ENCODE measurements around the gene SORCS2.

Gene SORCS2

DNA sequence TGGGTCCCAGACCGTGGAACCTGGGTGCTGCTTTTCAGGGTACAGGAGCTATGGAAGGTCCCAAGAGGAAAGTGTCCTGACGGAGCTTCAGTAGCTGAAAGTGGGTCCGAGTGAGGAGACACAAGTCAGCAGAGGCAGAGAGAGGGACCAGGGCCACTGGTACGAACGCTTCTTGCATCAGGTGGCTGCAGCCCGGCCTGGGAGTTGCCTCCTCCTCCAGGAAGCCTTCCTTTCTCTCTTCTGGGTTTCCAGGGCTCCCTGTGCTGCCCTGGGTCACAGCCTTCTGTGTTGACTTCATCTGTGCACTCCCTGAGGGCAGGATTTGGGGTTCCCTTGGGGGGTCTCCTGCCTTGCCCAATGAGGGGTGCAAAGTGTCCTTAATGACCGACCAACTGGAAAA, 94.5 kb downstream of the SORCS2 start:
- Histone ChIP-seq H3K36me3 (ENCODE audit: insufficient read depth, low read length) (no peaks in the 10 kb centered on the region), H3K4me1 (ENCODE audit: insufficient read depth, low read length) (no peaks in the 10 kb centered on the region), H3K9me3 (ENCODE audit: insufficient read depth, low read length, severe bottlenecking) (no peaks in the 10 kb centered on the region), H4K20me1 (ENCODE audit: insufficient read depth, low read length) (peaks cover 9% of the 10 kb centered on the region), H3K27me3 (ENCODE audit: insufficient read depth, low read length, poor library complexity) (no peaks in the 10 kb centered on the region), H2AFZ (ENCODE audit: low read depth, low read length) (no peak overlapping the region), H3K4me3 (ENCODE audit: low read depth in 1 of 2, low read length in 2 of 2) (no peak overlapping the region), H3K79me2 (ENCODE audit: insufficient read depth, low read length) (no peaks in the 10 kb centered on the region), H3K27ac (ENCODE audit: low read length) (no peak overlapping the region), H3K4me2 (ENCODE audit: insufficient read depth, low read length) (no peak overlapping the region), H3K9ac (ENCODE audit: low read depth, low read length) (no peak overlapping the region)
- no peak for DNase-seq
- ATAC-seq (ENCODE audit: insufficient read depth, low read depth): no peak
- TF ChIP-seq CTCF (IDR thresholded peaks at IDR 0.05; ENCODE audit: borderline replicate concordance, extremely low read depth, low read length, poor library complexity, severe bottlenecking) (no peak), EZH2 (IDR thresholded peaks at IDR 0.05; ENCODE audit: borderline replicate concordance, low read depth, low read length, severe bottlenecking) (no peak)

DNA sequence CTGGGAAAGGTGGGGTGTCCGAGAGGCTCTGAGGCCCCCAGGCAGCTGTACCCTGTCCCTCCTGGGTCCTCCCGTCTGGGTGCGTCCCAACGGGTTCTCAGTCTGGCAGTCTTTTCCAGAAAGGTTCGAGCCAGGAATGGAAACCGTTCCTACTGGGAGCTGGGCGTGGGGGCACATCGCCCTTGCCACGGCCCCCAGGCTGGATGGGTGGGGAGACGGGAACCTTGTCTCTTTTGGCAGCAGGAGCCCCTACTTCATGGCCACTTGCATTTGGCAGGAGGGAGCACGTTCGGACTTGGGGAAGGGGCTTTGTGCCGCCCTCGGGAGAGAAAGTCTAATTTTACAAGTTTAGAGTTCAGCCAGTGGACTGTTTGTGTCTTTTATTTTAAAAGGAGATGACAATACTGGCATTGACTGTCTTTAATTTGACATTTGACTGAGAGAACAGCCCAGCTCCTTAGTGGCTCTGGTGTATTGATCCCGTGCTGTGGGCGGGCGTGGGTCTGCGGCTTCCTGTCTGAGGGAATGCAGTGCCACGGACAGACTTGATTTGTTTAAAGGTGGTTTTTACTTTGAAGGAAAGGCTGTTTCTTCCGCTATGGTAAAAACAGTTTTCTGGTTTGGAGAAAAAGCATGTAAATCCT, 95.1 kb downstream of the SORCS2 start:
- Histone ChIP-seq H3K4me3 (ENCODE audit: low read depth in 1 of 2, low read length in 2 of 2) (no peak overlapping the region), H3K4me2 (ENCODE audit: insufficient read depth, low read length) (no peak overlapping the region), H3K9me3 (ENCODE audit: insufficient read depth, low read length, severe bottlenecking) (no peaks in the 10 kb centered on the region), H3K27me3 (ENCODE audit: insufficient read depth, low read length, poor library complexity) (no peaks in the 10 kb centered on the region), H3K4me1 (ENCODE audit: insufficient read depth, low read length) (no peaks in the 10 kb centered on the region), H3K79me2 (ENCODE audit: insufficient read depth, low read length) (no peaks in the 10 kb centered on the region), H4K20me1 (ENCODE audit: insufficient read depth, low read length) (peaks cover 9% of the 10 kb centered on the region), H2AFZ (ENCODE audit: low read depth, low read length) (no peak overlapping the region), H3K9ac (ENCODE audit: low read depth, low read length) (no peak overlapping the region), H3K27ac (ENCODE audit: low read length) (no peak overlapping the region), H3K36me3 (ENCODE audit: insufficient read depth, low read length) (no peaks in the 10 kb centered on the region)
- TF ChIP-seq EZH2 (IDR thresholded peaks at IDR 0.05; ENCODE audit: borderline replicate concordance, low read depth, low read length, severe bottlenecking) (no peak), CTCF (IDR thresholded peaks at IDR 0.05; ENCODE audit: borderline replicate concordance, extremely low read depth, low read length, poor library complexity, severe bottlenecking) (no peak)
- no peak for DNase-seq
- ATAC-seq (ENCODE audit: insufficient read depth, low read depth): no peak

- no peaks in the 10 kb centered on the region for H3K4me1 ChIP-seq (ENCODE audit: insufficient read depth, low read length)
- ATAC-seq (ENCODE audit: insufficient read depth, low read depth) (no peak), DNase-seq (no peak)
- H3K4me3 ChIP-seq (ENCODE audit: low read depth in 1 of 2, low read length in 2 of 2): no peak overlapping the region
- no peaks in the 10 kb centered on the region for H3K36me3 ChIP-seq (ENCODE audit: insufficient read depth, low read length)
- no peak overlapping the region for H3K4me2 ChIP-seq (ENCODE audit: insufficient read depth, low read length)
- no peak overlapping the region for H3K9ac ChIP-seq (ENCODE audit: low read depth, low read length)
- no peak overlapping the region for H2AFZ ChIP-seq (ENCODE audit: low read depth, low read length)
- no peak overlapping the region for H3K27ac ChIP-seq (ENCODE audit: low read length)
- TF ChIP-seq CTCF (IDR thresholded peaks at IDR 0.05; ENCODE audit: borderline replicate concordance, extremely low read depth, low read length, poor library complexity, severe bottlenecking) (no peak), EZH2 (IDR thresholded peaks at IDR 0.05; ENCODE audit: borderline replicate concordance, low read depth, low read length, severe bottlenecking) (no peak)
- no peaks in the 10 kb centered on the region for H3K27me3 ChIP-seq (ENCODE audit: insufficient read depth, low read length, poor library complexity)
- no peaks in the 10 kb centered on the region for H3K79me2 ChIP-seq (ENCODE audit: insufficient read depth, low read length)
- no peaks in the 10 kb centered on the region for H3K9me3 ChIP-seq (ENCODE audit: insufficient read depth, low read length, severe bottlenecking)
- H4K20me1 ChIP-seq (ENCODE audit: insufficient read depth, low read length): peaks cover 6% of the 10 kb centered on the region; the same call in 1 of the 2 replicates
Measured at GRCh38 chr4:7287918-7288280, 95.6 kb downstream of the SORCS2 start.
